AG04450 (cell line): ENCODE data around the gene MRPL27. TPM values are rescaled to one million over a fixed set of nuclear protein-coding genes. Genes with fewer than 3 reads are reported as not detected.

ENCODE experiments used
- CTCF ChIA-PET: fragments of 300-600, 350-600 bp; formaldehyde crosslinking; extraction: SDS; loops from one replicate; lab custom pipeline; 2022; ENCODE audit warnings: antibody characterized with exemption, inconsistent platforms; lab: Charles Lee
- POLR2A ChIA-PET: fragments of 350-600 bp; formaldehyde crosslinking; extraction: SDS; loops from one replicate; lab custom pipeline; 2021; ENCODE audit warnings: antibody characterized with exemption, inconsistent platforms; lab: Yijun Ruan, JAX
- DNase-seq: peaks from one replicate; pipeline ENCODE4 v3.0.0-alpha.2; 2011; ENCODE audit warnings: low read depth, low spot score
- H3K27ac ChIP-seq: one replicate; pipeline ENCODE4 v1.5.1; 2012; ENCODE audit warnings: low read depth, low read length, control low read depth
- H3K27me3 ChIP-seq: one replicate; pipeline ENCODE4 v1.6.0; 2012; ENCODE audit warnings: low read length; ENCODE audit not compliant: control insufficient read depth, insufficient read depth
- H3K4me3 ChIP-seq: 2 replicates; pipeline ENCODE4 v1.5.1; 2011; ENCODE audit warnings: mild to moderate bottlenecking, low read depth, low read length, control low read depth
- H3K9me3 ChIP-seq: 2 replicates; pipeline ENCODE4 v1.5.1; 2012; ENCODE audit warnings: low read length; ENCODE audit not compliant: control insufficient read depth, insufficient read depth
- polyA plus RNA-seq: library from polyadenylated mRNA; depleted of rRNA; stranded (reverse); fragments of >200 nt; gene quantifications from 2 replicates; pipeline ENCODE4 v1.2.3, GENCODE V29; 2011
- TF ChIP-seq, protein P1 (sequence below): IDR thresholded peaks from 2 replicates; pipeline ENCODE4 v1.5.1; 2011; ENCODE audit warnings: low read depth, low read length, control low read depth, inconsistent platforms

The MRPL27 gene
- polyA plus RNA-seq, 1 experiment, result 106 TPM

DNA sequence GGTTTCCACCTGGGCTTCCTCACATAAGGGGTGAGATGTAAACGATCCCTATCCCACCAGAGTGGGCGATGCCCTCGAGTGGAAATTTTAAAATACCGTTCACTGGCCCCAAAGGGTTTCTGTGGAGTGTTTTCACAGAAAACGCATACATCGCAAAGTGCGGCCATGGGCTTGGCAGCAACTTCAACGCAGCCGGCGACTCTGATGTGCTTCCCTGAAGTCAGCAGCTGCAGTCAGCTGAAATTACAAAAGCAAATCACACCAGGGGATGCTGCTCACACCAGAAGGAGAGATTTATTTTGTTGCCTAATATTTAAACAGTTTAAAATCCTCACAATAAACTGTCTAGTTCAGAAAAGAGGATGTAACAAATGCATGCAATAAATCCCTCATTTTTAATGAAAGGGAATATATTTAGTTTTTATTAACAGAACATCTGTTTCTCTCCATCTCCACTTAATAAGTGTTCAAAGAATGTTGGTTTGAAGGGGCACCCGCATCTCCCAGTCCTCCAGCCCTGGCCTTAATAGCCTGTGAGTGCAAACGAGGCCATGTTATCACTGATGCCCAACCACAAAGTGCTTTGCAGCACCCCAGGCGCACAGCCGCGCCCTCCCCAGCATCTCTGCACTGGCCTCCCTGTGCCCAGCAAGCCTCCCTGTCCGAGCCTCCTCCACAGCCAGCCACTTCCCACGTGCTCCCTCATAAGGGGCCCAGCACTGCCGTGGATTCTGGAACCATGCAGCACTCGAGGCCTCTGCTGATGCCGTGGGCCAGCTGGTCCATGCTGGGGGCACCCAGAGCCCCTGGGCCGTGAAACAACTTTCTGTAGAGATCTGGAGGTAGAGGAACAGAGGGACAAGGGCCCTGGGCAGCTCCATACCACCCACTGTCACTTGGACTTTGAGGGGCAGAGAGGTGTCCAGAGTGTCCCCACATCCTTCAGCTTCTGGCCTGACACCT lies 44.3 kb downstream of the MRPL27 start:
- no peak overlapping the region for H3K27ac ChIP-seq
- no peak for DNase-seq
- POLR2A ChIA-PET, result no interaction called here
- peaks cover 4% of the 10 kb centered on the region for H3K27me3 ChIP-seq
- CTCF ChIA-PET, result interaction anchor here (1.5 kb wide), 1 partner anchor 31 kb away, joined by 3 read pairs; no protein-coding TSS in a partner anchor
- H3K4me3 ChIP-seq, result no peak overlapping the region
- TF ChIP-seq, protein P1, sequence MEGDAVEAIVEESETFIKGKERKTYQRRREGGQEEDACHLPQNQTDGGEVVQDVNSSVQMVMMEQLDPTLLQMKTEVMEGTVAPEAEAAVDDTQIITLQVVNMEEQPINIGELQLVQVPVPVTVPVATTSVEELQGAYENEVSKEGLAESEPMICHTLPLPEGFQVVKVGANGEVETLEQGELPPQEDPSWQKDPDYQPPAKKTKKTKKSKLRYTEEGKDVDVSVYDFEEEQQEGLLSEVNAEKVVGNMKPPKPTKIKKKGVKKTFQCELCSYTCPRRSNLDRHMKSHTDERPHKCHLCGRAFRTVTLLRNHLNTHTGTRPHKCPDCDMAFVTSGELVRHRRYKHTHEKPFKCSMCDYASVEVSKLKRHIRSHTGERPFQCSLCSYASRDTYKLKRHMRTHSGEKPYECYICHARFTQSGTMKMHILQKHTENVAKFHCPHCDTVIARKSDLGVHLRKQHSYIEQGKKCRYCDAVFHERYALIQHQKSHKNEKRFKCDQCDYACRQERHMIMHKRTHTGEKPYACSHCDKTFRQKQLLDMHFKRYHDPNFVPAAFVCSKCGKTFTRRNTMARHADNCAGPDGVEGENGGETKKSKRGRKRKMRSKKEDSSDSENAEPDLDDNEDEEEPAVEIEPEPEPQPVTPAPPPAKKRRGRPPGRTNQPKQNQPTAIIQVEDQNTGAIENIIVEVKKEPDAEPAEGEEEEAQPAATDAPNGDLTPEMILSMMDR, result no peak
- no peaks in the 10 kb centered on the region; the same call in 1 of the 2 replicates for H3K9me3 ChIP-seq

DNA sequence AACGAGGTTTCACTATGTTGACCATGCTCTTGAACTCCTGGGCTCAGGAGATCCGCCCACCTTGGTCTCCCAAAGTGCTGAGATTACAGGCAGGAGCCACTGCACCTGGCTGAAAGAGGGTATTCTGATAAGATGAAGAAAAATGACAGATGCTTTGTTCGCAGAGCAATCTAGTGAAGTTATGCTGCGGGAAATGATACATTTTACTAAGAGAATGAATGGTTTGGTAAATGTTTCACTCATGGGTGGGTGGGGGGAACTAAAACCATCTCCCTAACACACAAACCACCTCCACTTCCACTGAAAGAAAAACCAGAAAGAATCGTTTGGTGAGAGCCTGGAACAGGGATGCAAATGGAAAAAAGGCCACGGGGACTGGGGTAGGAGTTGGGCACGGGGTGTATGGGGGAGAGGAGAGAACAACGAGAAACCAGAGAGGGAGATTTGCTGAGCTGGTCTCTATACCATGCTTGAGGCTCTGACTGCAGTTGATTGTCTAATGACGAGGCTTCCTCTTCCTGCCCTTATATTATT lies 46.1 kb downstream of the MRPL27 start:
- ChIA-PET POLR2A (no interaction called here), CTCF (no interaction called here)
- H3K27me3 ChIP-seq, result peaks cover 4% of the 10 kb centered on the region
- H3K27ac ChIP-seq, result no peak overlapping the region
- H3K9me3 ChIP-seq, result no peaks in the 10 kb centered on the region; the same call in 1 of the 2 replicates
- no peak overlapping the region for H3K4me3 ChIP-seq
- TF ChIP-seq, protein P1, result no peak
- DNase-seq, result no peak

DNA sequence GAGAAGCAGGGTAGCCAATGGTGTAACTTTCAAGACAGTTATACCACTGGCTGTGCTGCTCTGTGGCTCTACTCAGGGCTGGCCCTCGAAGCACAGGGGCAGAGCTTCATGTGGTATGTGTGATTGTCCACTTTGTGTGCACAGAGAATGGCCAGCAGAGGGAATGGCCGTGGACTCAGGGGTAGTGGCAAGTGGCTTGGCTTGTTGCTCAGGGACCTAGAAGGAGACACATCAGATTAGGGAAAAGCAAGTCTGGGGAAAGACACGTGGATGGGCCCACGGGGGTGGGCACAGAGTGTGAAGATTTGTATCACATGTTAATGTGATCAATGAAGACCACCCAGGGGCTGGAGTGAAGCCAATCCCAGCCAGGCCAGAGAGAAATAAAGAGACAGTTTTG lies 47.1 kb downstream of the MRPL27 start:
- POLR2A ChIA-PET, result no interaction called here
- CTCF ChIA-PET, result no interaction called here
- DNase-seq, result no peak
- TF ChIP-seq, protein P1, result no peak
- Histone ChIP-seq H3K27me3 (peaks cover 4% of the 10 kb centered on the region), H3K27ac (no peak overlapping the region), H3K4me3 (no peak overlapping the region), H3K9me3 (no peaks in the 10 kb centered on the region; the same call in 1 of the 2 replicates)

DNA sequence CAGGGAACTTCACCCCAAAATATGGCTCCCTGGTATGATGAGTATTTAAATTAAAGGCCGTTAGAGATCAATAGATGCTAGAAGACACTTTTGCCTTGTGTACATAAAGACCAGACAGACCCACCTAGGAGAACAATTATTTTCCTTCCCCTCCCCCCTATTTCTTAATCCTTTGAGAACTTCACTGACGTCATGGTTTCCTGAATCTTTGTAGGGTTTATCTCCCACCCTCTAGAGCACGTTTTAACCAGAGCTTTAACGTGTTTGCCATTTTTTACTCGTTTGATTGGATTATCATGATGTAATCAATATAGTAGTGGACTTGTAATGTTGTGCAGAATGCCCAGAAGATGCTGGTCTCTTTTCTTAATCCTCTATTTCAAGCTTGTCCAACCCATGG lies 49.9 kb downstream of the MRPL27 start:
- H3K4me3 ChIP-seq, result no peak overlapping the region
- TF ChIP-seq, protein P1, result no peak
- no peak for DNase-seq
- no peaks in the 10 kb centered on the region for H3K9me3 ChIP-seq
- H3K27ac ChIP-seq, result no peak overlapping the region
- ChIA-PET POLR2A (no interaction called here), CTCF (interaction anchor here (0.6 to 2.0 kb wide), 2 partner anchors 10 to 11 kb away, joined by 4 read pairs; no protein-coding TSS in a partner anchor)
- peaks cover 2% of the 10 kb centered on the region for H3K27me3 ChIP-seq

DNA sequence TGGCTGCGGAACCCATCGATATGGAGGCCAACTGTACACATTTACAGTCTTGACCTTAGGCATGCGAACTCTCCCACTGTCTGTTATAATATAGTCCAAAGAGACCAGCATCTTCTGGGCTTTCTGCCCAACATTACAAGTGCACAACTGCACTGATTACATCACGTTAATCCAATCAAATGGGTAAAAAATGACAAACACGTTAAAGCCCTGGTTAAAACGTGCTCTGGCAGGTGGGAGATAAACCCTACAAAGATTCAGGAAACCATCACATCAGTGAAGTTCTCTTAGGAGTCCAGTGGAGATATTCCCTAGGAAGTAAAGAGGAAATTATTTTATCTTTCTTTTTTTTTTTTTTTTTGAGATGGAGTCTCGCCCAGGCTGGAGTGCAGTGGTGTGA lies 50.7 kb downstream of the MRPL27 start:
- no peaks in the 10 kb centered on the region for H3K9me3 ChIP-seq
- H3K27ac ChIP-seq, result no peak overlapping the region
- ChIA-PET CTCF (interaction anchor here (0.6 kb wide), 1 partner anchor 10 kb away, joined by 4 read pairs; no protein-coding TSS in a partner anchor), POLR2A (no interaction called here)
- DNase-seq, result no peak
- TF ChIP-seq, protein P1, result no peak
- H3K27me3 ChIP-seq, result peaks cover 2% of the 10 kb centered on the region
- H3K4me3 ChIP-seq, result no peak overlapping the region
